Progenitor cell of endocrine pancreas (in vitro differentiated cells): ENCODE measurements around the gene PKDCC. TPM values are rescaled to one million over a fixed set of nuclear protein-coding genes. Genes with fewer than 3 reads are reported as not detected.

Experiments
- DNase-seq: peaks from one replicate; pipeline ENCODE4 v3.0.0; 2021; ENCODE audit warnings: low spot score; ENCODE audit not compliant: unreplicated experiment
- H3K27ac Mint-ChIP-seq: 2 replicates; pipeline ENCODE4 v1.8.0; 2021; ENCODE audit warnings: mild to moderate bottlenecking, moderate library complexity, mixed read lengths
- H3K27me3 Mint-ChIP-seq: 2 replicates; pipeline ENCODE4 v1.8.0; 2021; ENCODE audit warnings: mixed read lengths
- H3K36me3 Mint-ChIP-seq: 2 replicates; pipeline ENCODE4 v1.8.0; 2022; ENCODE audit warnings: mixed read lengths; ENCODE audit not compliant: insufficient read depth
- H3K4me1 Mint-ChIP-seq: 2 replicates; pipeline ENCODE4 v1.8.0; 2021; ENCODE audit warnings: low read depth, mixed read lengths
- H3K4me3 Mint-ChIP-seq: 2 replicates; pipeline ENCODE4 v1.8.0; 2021; ENCODE audit warnings: low read depth, mild to moderate bottlenecking, moderate library complexity, mixed read lengths
- H3K9me3 Mint-ChIP-seq: 2 replicates; pipeline ENCODE4 v1.8.0; 2021; ENCODE audit warnings: low read depth, mixed read lengths
- CTCF ChIP-seq: fragments of 200-600 bp; sonication (generic); IDR thresholded peaks from one replicate; pipeline ENCODE4 v1.5.0; 2021; ENCODE audit warnings: antibody characterized with exemption, mild to moderate bottlenecking; ENCODE audit not compliant: unreplicated experiment
- total RNA-seq: library from RNA; stranded (reverse); gene quantifications from 2 replicates; pipeline ENCODE4 v1.2.1, GENCODE V29; 2021

The PKDCC gene
- total RNA-seq, 1 donor from 2014 or later, result 335 TPM

GRCh38 chr2:42101206-42102023 is 53.6 kb downstream of the PKDCC start:
- Mint-ChIP-seq H3K27ac (peak overlapping the region; percentile 87), H3K27me3 (peaks cover 4% of the 10 kb centered on the region), H3K4me3 (peak overlapping the region; percentile 45), H3K36me3 (no peaks in the 10 kb centered on the region), H3K9me3 (no peaks in the 10 kb centered on the region), H3K4me1 (peaks cover 10% of the 10 kb centered on the region)
- TF ChIP-seq CTCF, result no peak
- DNase-seq, result no peak

GRCh38 chr2:42102024-42102590 is 54.3 kb downstream of the PKDCC start:
- Mint-ChIP-seq H3K4me1 (peaks cover 10% of the 10 kb centered on the region), H3K27ac (peak overlapping the region; percentile 87), H3K4me3 (peak overlapping the region; percentile 45), H3K36me3 (no peaks in the 10 kb centered on the region), H3K9me3 (no peaks in the 10 kb centered on the region), H3K27me3 (peaks cover 4% of the 10 kb centered on the region)
- TF ChIP-seq CTCF, result no peak
- no peak for DNase-seq

GRCh38 chr2:42102591-42103450 is 55.0 kb downstream of the PKDCC start:
- Mint-ChIP-seq H3K27ac (peak overlapping the region; percentile 87), H3K27me3 (no peaks in the 10 kb centered on the region), H3K4me1 (peaks cover 10% of the 10 kb centered on the region), H3K4me3 (peak overlapping the region; percentile 45), H3K9me3 (no peaks in the 10 kb centered on the region), H3K36me3 (no peaks in the 10 kb centered on the region)
- DNase-seq, result peak; percentile 47
- TF ChIP-seq CTCF, result no peak

GRCh38 chr2:42103829-42104228 is 56.0 kb downstream of the PKDCC start:
- H3K36me3 Mint-ChIP-seq, result no peaks in the 10 kb centered on the region
- H3K27me3 Mint-ChIP-seq, result no peaks in the 10 kb centered on the region
- H3K4me3 Mint-ChIP-seq, result no peak overlapping the region
- H3K9me3 Mint-ChIP-seq, result no peaks in the 10 kb centered on the region
- H3K4me1 Mint-ChIP-seq, result peaks cover 10% of the 10 kb centered on the region
- no peak for DNase-seq
- H3K27ac Mint-ChIP-seq, result no peak overlapping the region
- TF ChIP-seq CTCF, result no peak

GRCh38 chr2:42104621-42105020 is 56.8 kb downstream of the PKDCC start:
- no peaks in the 10 kb centered on the region for H3K9me3 Mint-ChIP-seq
- no peaks in the 10 kb centered on the region for H3K27me3 Mint-ChIP-seq
- no peak for DNase-seq
- H3K4me3 Mint-ChIP-seq, result no peak overlapping the region
- TF ChIP-seq CTCF, result no peak
- no peak overlapping the region for H3K27ac Mint-ChIP-seq
- H3K36me3 Mint-ChIP-seq, result no peaks in the 10 kb centered on the region
- H3K4me1 Mint-ChIP-seq, result peaks cover 10% of the 10 kb centered on the region
